HepG2 (cell line): ENCODE results near the gene PIKFYVE. TPM values are rescaled to one million over a fixed set of nuclear protein-coding genes. Genes with fewer than 3 reads are reported as not detected.

ENCODE experiments used
- ARID2 ChIP-seq: sonication (generic); formaldehyde crosslinking; IDR thresholded peaks from 2 replicates; pipeline ENCODE4 v1.8.1; 2022; ENCODE audit warnings: mild to moderate bottlenecking, missing genetic modification reagents, borderline replicate concordance
- BRCA1 ChIP-seq: sonication (generic); formaldehyde crosslinking; IDR thresholded peaks from 2 replicates; pipeline ENCODE4 v1.4.0; 2020; ENCODE audit warnings: missing genetic modification reagents
- ELF1 ChIP-seq: sonication (generic); formaldehyde crosslinking; IDR thresholded peaks from 2 replicates; pipeline ENCODE4 v1.4.0; 2020; ENCODE audit warnings: missing genetic modification reagents
- FOXA1 ChIP-seq, 2 experiments: fragments of 450-650 bp in 1 of 2; sonication (generic) in 1 of 2; formaldehyde crosslinking in 1 of 2; IDR thresholded peaks; 2 replicates each; pipeline versions ENCODE4 v1.4.0 to v1.6.1; 2016 to 2020; ENCODE audit warnings: missing genetic modification reagents in 1 of 2
- HNRNPH1 ChIP-seq: fragments of 200-400 bp; formaldehyde crosslinking; optimal IDR thresholded peaks from 2 replicates; pipeline ENCODE3; 2017; ENCODE audit warnings: mild to moderate bottlenecking, low read depth, low read length
- KDM5A ChIP-seq: fragments of 200-600 bp; sonication (generic); IDR thresholded peaks from 2 replicates; pipeline ENCODE4 v1.7.0; 2018; ENCODE audit warnings: antibody characterized with exemption, mild to moderate bottlenecking, low read length, borderline replicate concordance
- NFAT5 ChIP-seq: sonication (generic); formaldehyde crosslinking; IDR thresholded peaks from 2 replicates; pipeline ENCODE4 v1.4.0; 2020; ENCODE audit warnings: missing genetic modification reagents
- NR1H2 ChIP-seq: sonication (generic); formaldehyde crosslinking; IDR thresholded peaks from 2 replicates; pipeline ENCODE4 v1.8.1; 2022; ENCODE audit warnings: low read depth, missing genetic modification reagents, borderline replicate concordance
- SATB2 ChIP-seq: sonication (generic); formaldehyde crosslinking; IDR thresholded peaks from 2 replicates; pipeline ENCODE4 v1.5.0; 2020; ENCODE audit warnings: missing genetic modification reagents
- SNAI1 ChIP-seq: sonication (generic); formaldehyde crosslinking; IDR thresholded peaks from 2 replicates; pipeline ENCODE4 v1.5.0; 2020; ENCODE audit warnings: mild to moderate bottlenecking, missing genetic modification reagents, borderline replicate concordance
- ZBTB43 ChIP-seq: sonication (generic); formaldehyde crosslinking; conservative IDR thresholded peaks from 2 replicates; pipeline ENCODE4 v1.4.0; 2020; ENCODE audit warnings: missing genetic modification reagents
- ZNF3 ChIP-seq: IDR thresholded peaks from 2 replicates; pipeline ENCODE4 v1.7.0; 2017; ENCODE audit warnings: inconsistent platforms
- ZNF460 ChIP-seq: sonication (generic); formaldehyde crosslinking; IDR thresholded peaks from 2 replicates; pipeline ENCODE4 v1.5.1; 2020; ENCODE audit warnings: missing genetic modification reagents, mild to moderate bottlenecking, borderline replicate concordance
- ZNF749 ChIP-seq: sonication (generic); formaldehyde crosslinking; IDR thresholded peaks from 2 replicates; pipeline ENCODE4 v1.8.0; 2022; ENCODE audit warnings: mild to moderate bottlenecking, missing genetic modification reagents, moderate library complexity, borderline replicate concordance
- ZNF784 ChIP-seq: sonication (generic); formaldehyde crosslinking; IDR thresholded peaks from 2 replicates; pipeline ENCODE4 v1.5.1; 2020; ENCODE audit warnings: missing genetic modification reagents, mild to moderate bottlenecking, borderline replicate concordance
- ZNF891 ChIP-seq: sonication (generic); formaldehyde crosslinking; IDR thresholded peaks from 2 replicates; pipeline ENCODE4 v1.5.0; 2020; ENCODE audit warnings: mild to moderate bottlenecking, missing genetic modification reagents
- polyA plus RNA-seq, 8 experiments: library from polyadenylated mRNA; depleted of rRNA in 3 of 8; stranded (reverse) in 7 of 8; unstranded in 1 of 8; fragments of >200 nt; fragmentation: Illumina TruSeq in 4 of 8; extraction: Trizol in 4 of 8; gene quantifications; 2 replicates each; pipeline versions ENCODE4 v1.2.1 to v1.2.3, GENCODE V29; 2011 to 2016; ENCODE audit warnings: low read depth in 4 of 8, missing spikeins in 1 of 8, mixed read lengths in 1 of 8; ENCODE audit not compliant: insufficient read depth in 1 of 8
- total RNA-seq, 5 experiments: library from RNA; depleted of rRNA; stranded (reverse); fragments of >200 nt; fragmentation: Illumina TruSeq; extraction: Trizol; gene quantifications; 2 replicates each; pipeline ENCODE4 v1.2.3, GENCODE V29; 2016; ENCODE audit warnings: low read depth in 1 of 5
- TF ChIP-seq, protein P1 (sequence below): sonication (generic); formaldehyde crosslinking; IDR thresholded peaks from 2 replicates; pipeline ENCODE4 v1.5.0; 2020; ENCODE audit warnings: missing genetic modification reagents
- TF ChIP-seq, protein P2 (sequence below), 2 experiments: sonication (generic) in 1 of 2; formaldehyde crosslinking in 1 of 2; IDR thresholded peaks; 2 replicates each; pipeline versions ENCODE4 v1.4.0 to v1.6.1; 2018 to 2020; ENCODE audit warnings: missing genetic modification reagents in 2 of 2, borderline replicate concordance in 1 of 2, low read depth in 1 of 2, mild to moderate bottlenecking in 1 of 2, missing biosample characterization in 1 of 2

PIKFYVE gene
- total and polyA plus RNA-seq, 2 of the 13 experiments (the other 11 are each of a cell fraction or from before 2014, with no cell fraction given), result 20.2 to 21.7 TPM

- TF ChIP-seq NFAT5 (CRISPR knock-in tag), result no peak
- no peak for TF ChIP-seq ZBTB43 (CRISPR knock-in tag)
- TF ChIP-seq FOXA1 (IDR thresholded peaks at IDR 0.05), result no peak
- TF ChIP-seq FOXA1 (CRISPR knock-in tag; IDR thresholded peaks at IDR 0.05), result no peak; the same call in 1 of the 2 replicates
- peak; percentile 80; the same call in 1 of the 2 replicates for TF ChIP-seq SATB2 (CRISPR knock-in tag)
- TF ChIP-seq ZNF749 (CRISPR knock-in tag), result peak; percentile 74; the same call in 1 of the 2 replicates
- no peak for TF ChIP-seq ZNF3 (CRISPR knock-in tag)
- no peak for TF ChIP-seq HNRNPH1
- TF ChIP-seq, protein P1, sequence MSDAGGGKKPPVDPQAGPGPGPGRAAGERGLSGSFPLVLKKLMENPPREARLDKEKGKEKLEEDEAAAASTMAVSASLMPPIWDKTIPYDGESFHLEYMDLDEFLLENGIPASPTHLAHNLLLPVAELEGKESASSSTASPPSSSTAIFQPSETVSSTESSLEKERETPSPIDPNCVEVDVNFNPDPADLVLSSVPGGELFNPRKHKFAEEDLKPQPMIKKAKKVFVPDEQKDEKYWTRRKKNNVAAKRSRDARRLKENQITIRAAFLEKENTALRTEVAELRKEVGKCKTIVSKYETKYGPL, result no peak
- TF ChIP-seq BRCA1 (CRISPR knock-in tag), result peak; percentile 95; the same call in 1 of the 2 replicates
- TF ChIP-seq ELF1 (CRISPR knock-in tag), result peak; percentile 90
- no peak for TF ChIP-seq ZNF460
- TF ChIP-seq ZNF891 (CRISPR knock-in tag), result peak; percentile 99
- TF ChIP-seq ARID2 (CRISPR knock-in tag), result no peak
- TF ChIP-seq, protein P2, sequence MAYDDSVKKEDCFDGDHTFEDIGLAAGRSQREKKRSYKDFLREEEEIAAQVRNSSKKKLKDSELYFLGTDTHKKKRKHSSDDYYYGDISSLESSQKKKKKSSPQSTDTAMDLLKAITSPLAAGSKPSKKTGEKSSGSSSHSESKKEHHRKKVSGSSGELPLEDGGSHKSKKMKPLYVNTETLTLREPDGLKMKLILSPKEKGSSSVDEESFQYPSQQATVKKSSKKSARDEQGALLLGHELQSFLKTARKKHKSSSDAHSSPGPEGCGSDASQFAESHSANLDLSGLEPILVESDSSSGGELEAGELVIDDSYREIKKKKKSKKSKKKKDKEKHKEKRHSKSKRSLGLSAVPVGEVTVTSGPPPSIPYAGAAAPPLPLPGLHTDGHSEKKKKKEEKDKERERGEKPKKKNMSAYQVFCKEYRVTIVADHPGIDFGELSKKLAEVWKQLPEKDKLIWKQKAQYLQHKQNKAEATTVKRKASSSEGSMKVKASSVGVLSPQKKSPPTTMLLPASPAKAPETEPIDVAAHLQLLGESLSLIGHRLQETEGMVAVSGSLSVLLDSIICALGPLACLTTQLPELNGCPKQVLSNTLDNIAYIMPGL (CRISPR knock-in tag; IDR thresholded peaks at IDR 0.05; ENCODE audit: borderline replicate concordance in 1 of 2, low read depth in 1 of 2), result peak; percentile 90 to 93
- TF ChIP-seq NR1H2 (CRISPR knock-in tag), result peak; percentile 24; the same call in 1 of the 2 replicates
- peak; percentile 91; the same call in 1 of the 2 replicates for TF ChIP-seq ZNF784 (CRISPR knock-in tag)
- no peak for TF ChIP-seq SNAI1
- peak; percentile 81 for TF ChIP-seq KDM5A
These were observed at the start of gene PIKFYVE (continued) for GRCh38 chr2:208265801-208266552.
